Stimulated activated CD8-positive, alpha-beta memory T cell treated with anti-CD3 and anti-CD28 coated beads, Interleukin-12 subunit alpha, Interleukin-12 subunit beta, amount 100 ng/mL, for 24 hours (primary cell): Measurements from ENCODE around the gene ANKRD6.

Experiments used
- DNase-seq: peaks from one replicate; pipeline ENCODE4 v3.0.0-alpha.2; 2020; ENCODE audit errors: extremely low read depth

ANKRD6 gene

GRCh38 chr6:89413006-89413400, 19.9 kb upstream of the ANKRD6 start:
- no peak for DNase-seq

- no peak for DNase-seq
Measured at GRCh38 chr6:89414215-89414614, 18.7 kb upstream of the ANKRD6 start.

- no peak for DNase-seq
Measured at GRCh38 chr6:89415185-89415584, 17.8 kb upstream of the ANKRD6 start.

GRCh38 chr6:89416796-89417195, 16.2 kb upstream of the ANKRD6 start:
- DNase-seq: no peak

GRCh38 chr6:89430201-89430962, 2.6 kb upstream of the ANKRD6 start:
- DNase-seq: no peak

GRCh38 chr6:89433252-89434149, 549 bp downstream of the ANKRD6 start:
- no peak for DNase-seq

GRCh38 chr6:89434150-89434499, 1.2 kb downstream of the ANKRD6 start:
- no peak for DNase-seq

GRCh38 chr6:89434954-89435353, 2.0 kb downstream of the ANKRD6 start:
- no peak for DNase-seq

GRCh38 chr6:89436226-89436625, 3.3 kb downstream of the ANKRD6 start:
- no peak for DNase-seq

- no peak for DNase-seq
Measured at GRCh38 chr6:89438248-89438647, 5.3 kb downstream of the ANKRD6 start.

- no peak for DNase-seq
Measured at GRCh38 chr6:89439014-89439413, 6.1 kb downstream of the ANKRD6 start.

GRCh38 chr6:89440200-89440599, 7.2 kb downstream of the ANKRD6 start:
- DNase-seq: no peak

GRCh38 chr6:89443658-89444057, 10.7 kb downstream of the ANKRD6 start:
- no peak for DNase-seq

GRCh38 chr6:89449193-89449592, 16.2 kb downstream of the ANKRD6 start:
- DNase-seq: no peak

GRCh38 chr6:89452281-89452680, 19.3 kb downstream of the ANKRD6 start:
- DNase-seq: no peak

GRCh38 chr6:89454300-89454699, 21.3 kb downstream of the ANKRD6 start:
- no peak for DNase-seq

- DNase-seq: no peak
Measured at GRCh38 chr6:89458704-89459103, 25.8 kb downstream of the ANKRD6 start.

GRCh38 chr6:89459501-89459900, 26.5 kb downstream of the ANKRD6 start:
- DNase-seq: no peak

GRCh38 chr6:89460713-89461112, 27.8 kb downstream of the ANKRD6 start:
- DNase-seq: no peak

GRCh38 chr6:89462503-89462902, 29.6 kb downstream of the ANKRD6 start:
- no peak for DNase-seq

- no peak for DNase-seq
Measured at GRCh38 chr6:89464295-89464694, 31.3 kb downstream of the ANKRD6 start.

- no peak for DNase-seq
Measured at GRCh38 chr6:89467437-89467836, 34.5 kb downstream of the ANKRD6 start.

- DNase-seq: no peak
Measured at GRCh38 chr6:89468998-89469397, 36.0 kb downstream of the ANKRD6 start.
